Spinal cord (tissue), 10 donors: ENCODE results near the gene DYRK4. TPM values are rescaled to one million over a fixed set of nuclear protein-coding genes. Genes with fewer than 3 reads are reported as not detected.
A peak's percentile ranks its signal among the peaks of the same experiment; 100 is the strongest.

ENCODE experiments used
- DNase-seq, 6 donors: peaks; one replicate each; pipeline versions ENCODE4 v3.0.0 to v3.0.0-alpha.2; 2013 to 2015; ENCODE audit warnings: low spot score in 6 of 6, low read depth in 4 of 6
- H3K27ac ChIP-seq: one replicate; pipeline ENCODE4 v1.5.1; 2013; ENCODE audit warnings: low read depth, low read length, control low read depth
- H3K27me3 ChIP-seq: one replicate; pipeline ENCODE4 v1.6.1; 2013; ENCODE audit warnings: low read length; ENCODE audit not compliant: control insufficient read depth, insufficient read depth
- H3K36me3 ChIP-seq: one replicate; pipeline ENCODE4 v1.6.1; 2013; ENCODE audit warnings: low read length; ENCODE audit not compliant: control insufficient read depth, insufficient read depth
- H3K4me1 ChIP-seq: one replicate; pipeline ENCODE4 v1.6.1; 2013; ENCODE audit warnings: low read length; ENCODE audit not compliant: control insufficient read depth, insufficient read depth
- H3K4me3 ChIP-seq: one replicate; pipeline ENCODE4 v1.5.1; 2013; ENCODE audit warnings: low read depth, low read length, control low read depth
- H3K9me3 ChIP-seq: one replicate; pipeline ENCODE4 v1.6.1; 2013; ENCODE audit warnings: low read length; ENCODE audit not compliant: control insufficient read depth, insufficient read depth
- WGBS: methylation state at CpG from one replicate; pipeline ENCODE4 v1.1.5; 2013; ENCODE audit warnings: missing lambda C conversion rate; ENCODE audit not compliant: insufficient coverage; 5-methylcytosine and 5-hydroxymethylcytosine counted together
- polyA plus RNA-seq, 2 donors: library from polyadenylated mRNA; unstranded; fragments of 120-200 nt; gene quantifications; one replicate each; pipeline ENCODE4 v1.2.1, GENCODE V29; 2013; ENCODE audit not compliant: insufficient read length in 2 of 2
- total RNA-seq, 2 donors: library from RNA; depleted of rRNA in 1 of 2; stranded (reverse); fragments of 120-200 nt in 1 of 2; fragments of >200 nt in 1 of 2; gene quantifications; one replicate each; pipeline versions ENCODE4 v1.2.3 to v1.2.4, GENCODE V29; 2013 to 2014
- donor health status: healthy.

Gene DYRK4
- total and polyA plus RNA-seq, 4 donors = 28.6 to 79.4 (median 48.8) TPM

DNA sequence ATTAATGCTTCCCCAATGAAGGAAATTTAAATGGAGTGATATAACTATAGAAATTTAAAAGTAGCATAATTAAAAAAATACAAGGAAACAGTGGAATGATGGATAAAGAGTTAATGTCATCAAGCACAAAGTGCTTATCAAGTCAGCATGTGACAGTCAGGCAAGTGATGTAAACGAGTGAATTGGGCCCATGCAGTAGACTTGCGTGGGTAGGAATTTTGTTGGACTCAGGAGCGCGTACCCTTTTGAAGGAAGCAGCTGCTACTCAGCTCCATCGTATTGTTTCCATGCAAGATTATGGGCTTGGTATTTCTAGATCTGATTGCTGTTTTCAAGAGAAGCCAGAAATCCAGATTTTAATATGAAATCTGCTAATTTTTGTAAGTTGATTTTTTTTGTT, 4.4 kb upstream of the DYRK4 start:
- Histone ChIP-seq H3K27me3 (no peaks in the 10 kb centered on the region), H3K27ac (no peak overlapping the region), H3K4me3 (no peak overlapping the region), H3K36me3 (no peaks in the 10 kb centered on the region), H3K4me1 (peaks cover 11% of the 10 kb centered on the region), H3K9me3 (no peaks in the 10 kb centered on the region)
- DNase-seq = no peak
- 91% methylated on average over 5 of the region's 5 CpGs for WGBS

GRCh38 chr12:4558171-4558570, 3.8 kb upstream of the DYRK4 start:
- Histone ChIP-seq H3K36me3 (no peaks in the 10 kb centered on the region), H3K27me3 (no peaks in the 10 kb centered on the region), H3K27ac (no peak overlapping the region), H3K4me3 (no peak overlapping the region), H3K9me3 (no peaks in the 10 kb centered on the region), H3K4me1 (peaks cover 11% of the 10 kb centered on the region)
- WGBS = no CpG with 5 or more reads among the region's 2 CpGs
- DNase-seq = no peak

DNA sequence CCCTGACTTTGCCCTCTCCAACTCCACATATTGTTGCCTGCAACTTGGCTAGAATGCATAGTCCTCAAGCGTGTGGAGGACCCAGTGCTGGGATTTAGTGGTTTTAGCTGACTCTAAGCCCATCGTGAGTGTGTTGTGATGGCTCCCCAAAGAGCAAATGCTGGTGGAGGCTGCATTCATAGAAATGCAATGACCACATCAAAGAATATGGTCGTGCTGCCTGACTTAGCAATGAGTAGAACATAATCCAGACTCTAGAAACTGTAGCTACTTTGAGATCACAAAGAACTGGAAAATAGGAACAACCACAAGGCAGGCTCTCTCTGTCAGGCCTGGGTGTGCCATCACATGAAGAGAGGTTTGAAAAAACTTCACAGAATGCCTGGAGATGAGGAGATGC, 1.3 kb downstream of the DYRK4 start:
- peaks cover 11% of the 10 kb centered on the region for H3K4me1 ChIP-seq
- no peak overlapping the region for H3K27ac ChIP-seq
- H3K4me3 ChIP-seq = no peak overlapping the region
- H3K27me3 ChIP-seq = no peaks in the 10 kb centered on the region
- DNase-seq = no peak
- H3K36me3 ChIP-seq = no peaks in the 10 kb centered on the region
- 92% methylated on average over 2 of the region's 3 CpGs for WGBS
- no peaks in the 10 kb centered on the region for H3K9me3 ChIP-seq

GRCh38 chr12:4564818-4565217, 2.8 kb downstream of the DYRK4 start:
- DNase-seq = no peak
- Histone ChIP-seq H3K9me3 (no peaks in the 10 kb centered on the region), H3K36me3 (no peaks in the 10 kb centered on the region), H3K27me3 (no peaks in the 10 kb centered on the region), H3K4me1 (peaks cover 11% of the 10 kb centered on the region), H3K4me3 (no peak overlapping the region), H3K27ac (no peak overlapping the region)
- no CpG with 5 or more reads among the region's 5 CpGs for WGBS

DNA sequence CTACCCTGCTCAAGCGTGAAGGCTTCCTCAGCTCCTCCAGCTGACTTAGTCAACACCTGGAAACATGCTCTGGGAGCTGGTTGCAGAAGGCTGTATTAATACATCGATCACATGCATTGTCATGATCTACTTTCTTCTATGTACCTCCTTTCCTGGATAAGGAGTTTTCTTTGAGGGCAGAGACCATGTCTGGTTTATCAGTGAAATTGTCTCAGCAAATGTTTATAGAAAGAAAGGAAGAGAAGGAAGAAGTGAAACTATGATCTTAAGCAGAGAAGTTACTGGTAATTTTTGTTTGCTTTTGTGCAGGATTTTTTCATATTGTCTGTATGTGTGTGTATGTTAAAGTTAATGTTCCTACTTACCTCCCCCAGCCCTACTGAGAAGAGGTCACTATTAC, 4.5 kb downstream of the DYRK4 start:
- Histone ChIP-seq H3K4me1 (peaks cover 11% of the 10 kb centered on the region), H3K27me3 (no peaks in the 10 kb centered on the region), H3K36me3 (no peaks in the 10 kb centered on the region), H3K27ac (no peak overlapping the region), H3K9me3 (no peaks in the 10 kb centered on the region), H3K4me3 (no peak overlapping the region)
- no peak for DNase-seq
- WGBS = 100% methylated on average over 1 of the region's 2 CpGs

- no peak overlapping the region for H3K4me3 ChIP-seq
- H3K27ac ChIP-seq = no peak overlapping the region
- H3K27me3 ChIP-seq = no peaks in the 10 kb centered on the region
- peaks cover 3% of the 10 kb centered on the region for H3K4me1 ChIP-seq
- no peaks in the 10 kb centered on the region for H3K36me3 ChIP-seq
- H3K9me3 ChIP-seq = no peaks in the 10 kb centered on the region
- WGBS = 100% methylated on average over 1 of the region's 3 CpGs
- peak in 1 of 6 donors; percentile 11 for DNase-seq
These were observed 5.3 kb downstream of the DYRK4 start for GRCh38 chr12:4567073-4567881.

- H3K4me1 ChIP-seq = no peaks in the 10 kb centered on the region
- no peaks in the 10 kb centered on the region for H3K36me3 ChIP-seq
- H3K9me3 ChIP-seq = no peaks in the 10 kb centered on the region
- no CpG with 5 or more reads among the region's 4 CpGs for WGBS
- H3K27me3 ChIP-seq = no peaks in the 10 kb centered on the region
- DNase-seq = no peak
- H3K27ac ChIP-seq = no peak overlapping the region
- H3K4me3 ChIP-seq = no peak overlapping the region
These were observed 7.3 kb downstream of the DYRK4 start for GRCh38 chr12:4569261-4569660.

DNA sequence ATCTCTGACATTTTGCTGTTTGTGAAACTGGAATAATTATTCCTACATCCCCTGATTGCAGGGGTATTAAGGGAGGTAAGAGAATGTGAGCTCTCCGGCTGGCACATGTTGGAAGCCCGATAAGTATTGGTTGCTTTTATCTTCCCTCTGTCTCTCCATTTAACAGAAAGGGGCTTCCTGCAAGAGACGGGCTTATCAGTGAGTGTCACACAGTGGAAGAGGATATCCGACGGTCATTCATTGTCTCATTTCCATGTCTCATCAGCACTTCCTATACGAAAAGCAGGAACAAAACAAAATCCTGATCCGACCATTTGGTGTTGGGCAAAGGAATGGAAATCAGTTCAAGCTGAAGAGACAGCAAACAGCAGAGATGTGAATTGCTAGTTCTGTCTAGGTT, 10.7 kb downstream of the DYRK4 start:
- Histone ChIP-seq H3K27ac (no peak overlapping the region), H3K4me1 (no peaks in the 10 kb centered on the region), H3K4me3 (no peak overlapping the region), H3K36me3 (no peaks in the 10 kb centered on the region), H3K9me3 (no peaks in the 10 kb centered on the region), H3K27me3 (no peaks in the 10 kb centered on the region)
- WGBS = 82% methylated on average over 2 of the region's 7 CpGs
- DNase-seq = no peak

GRCh38 chr12:4579305-4580102, 17.5 kb downstream of the DYRK4 start:
- Histone ChIP-seq H3K4me1 (peaks cover 4% of the 10 kb centered on the region), H3K27me3 (no peaks in the 10 kb centered on the region), H3K27ac (no peak overlapping the region), H3K4me3 (no peak overlapping the region), H3K9me3 (no peaks in the 10 kb centered on the region), H3K36me3 (no peaks in the 10 kb centered on the region)
- WGBS = 42% methylated on average over 2 of the region's 8 CpGs
- peak in 2 of 6 donors; percentile 13 to 35 for DNase-seq
